DMS153 (cell line): ENCODE results near the gene KLF6.

Experiments used
- DNase-seq: peaks from one replicate; lab custom pipeline; 2025; lab: John Stamatoyannopoulos, UW

Gene KLF6

DNA sequence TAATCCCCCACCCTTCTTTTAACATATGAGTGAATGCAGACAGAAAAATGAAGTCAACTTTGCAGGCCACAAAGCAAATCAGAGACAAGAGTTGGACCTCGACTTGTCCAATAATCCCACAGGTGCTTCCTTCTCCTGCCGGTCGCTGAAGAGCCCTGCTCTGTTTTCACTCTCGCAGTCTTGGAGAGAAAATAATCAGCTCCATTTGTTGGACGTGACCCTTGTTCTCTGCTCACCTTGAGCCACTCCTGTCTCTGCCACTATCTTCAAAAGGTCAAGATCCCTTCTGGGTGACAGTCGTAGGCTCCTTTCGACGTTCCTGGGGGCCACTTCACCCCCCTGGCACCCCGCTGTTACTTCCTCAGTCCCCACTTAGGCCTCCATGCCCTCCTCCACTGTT, 2.8 kb upstream of the KLF6 start:
- DNase-seq: no peak

- no peak for DNase-seq
Observed at GRCh38 chr10:3787016-3787400, 2.0 kb upstream of the KLF6 start.

GRCh38 chr10:3786295-3787015, 1.4 kb upstream of the KLF6 start:
- no peak for DNase-seq

DNA sequence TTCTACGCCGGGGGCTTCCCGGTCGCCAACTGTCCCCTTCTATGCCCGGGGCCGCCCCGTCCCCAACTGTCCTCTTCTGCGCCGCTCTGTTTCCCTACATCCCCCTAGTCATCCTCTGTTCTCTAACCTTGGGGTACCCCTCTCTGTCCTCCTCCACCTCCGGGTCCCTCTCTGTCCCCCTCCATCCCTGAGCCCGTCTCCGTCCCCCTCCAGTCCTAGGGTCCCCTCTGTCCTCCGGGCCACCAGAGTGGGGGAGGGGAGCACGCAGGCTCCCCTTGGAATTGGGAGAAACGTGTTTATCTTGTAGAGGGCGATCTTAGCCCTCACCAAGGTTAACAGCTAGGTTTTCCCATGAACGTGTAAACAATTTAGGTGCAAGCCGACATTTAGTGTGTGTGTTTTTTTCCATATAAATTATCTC, 852 bp upstream of the KLF6 start:
- DNase-seq: no peak

GRCh38 chr10:3785251-3785850, 342 bp upstream of the KLF6 start:
- peak; percentile 90 for DNase-seq

DNA sequence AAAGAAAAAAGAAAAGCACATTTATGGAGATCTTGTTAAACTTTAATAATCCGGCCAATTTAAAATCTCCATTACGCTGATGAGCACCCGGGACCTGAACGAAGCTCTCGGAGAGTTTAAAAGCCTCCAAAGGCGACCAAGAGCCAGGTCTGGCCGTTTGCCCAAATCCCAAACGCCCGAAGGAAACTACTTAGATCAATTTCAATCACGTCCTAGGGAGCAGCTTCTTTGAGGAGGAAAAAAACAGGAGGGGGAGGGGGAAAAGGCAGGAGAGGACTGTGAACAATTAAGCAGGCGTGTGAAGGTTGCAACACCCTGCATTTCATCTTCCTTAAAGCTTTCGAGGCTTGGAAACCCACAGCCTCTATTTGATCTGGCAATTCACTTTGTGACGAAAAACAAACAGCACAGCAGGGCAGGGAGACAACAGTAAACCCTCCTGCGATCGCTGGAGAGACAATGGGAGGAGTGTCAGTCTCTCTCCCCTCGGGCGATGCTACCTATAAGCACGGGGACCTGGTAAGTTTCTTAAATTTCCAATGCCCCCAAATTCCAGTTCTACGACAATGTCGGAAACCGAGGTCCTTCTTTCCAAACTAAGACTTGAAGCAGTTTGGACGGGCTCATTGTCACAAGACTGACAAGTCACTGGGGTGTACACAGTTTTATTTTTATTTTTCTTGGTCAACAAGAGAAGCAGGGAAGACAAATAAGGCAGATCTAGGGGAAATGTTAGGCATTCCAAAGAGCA, 1.2 kb downstream of the KLF6 start:
- DNase-seq: peak; percentile 21

GRCh38 chr10:3783316-3783681, 1.7 kb downstream of the KLF6 start:
- DNase-seq: no peak

DNA sequence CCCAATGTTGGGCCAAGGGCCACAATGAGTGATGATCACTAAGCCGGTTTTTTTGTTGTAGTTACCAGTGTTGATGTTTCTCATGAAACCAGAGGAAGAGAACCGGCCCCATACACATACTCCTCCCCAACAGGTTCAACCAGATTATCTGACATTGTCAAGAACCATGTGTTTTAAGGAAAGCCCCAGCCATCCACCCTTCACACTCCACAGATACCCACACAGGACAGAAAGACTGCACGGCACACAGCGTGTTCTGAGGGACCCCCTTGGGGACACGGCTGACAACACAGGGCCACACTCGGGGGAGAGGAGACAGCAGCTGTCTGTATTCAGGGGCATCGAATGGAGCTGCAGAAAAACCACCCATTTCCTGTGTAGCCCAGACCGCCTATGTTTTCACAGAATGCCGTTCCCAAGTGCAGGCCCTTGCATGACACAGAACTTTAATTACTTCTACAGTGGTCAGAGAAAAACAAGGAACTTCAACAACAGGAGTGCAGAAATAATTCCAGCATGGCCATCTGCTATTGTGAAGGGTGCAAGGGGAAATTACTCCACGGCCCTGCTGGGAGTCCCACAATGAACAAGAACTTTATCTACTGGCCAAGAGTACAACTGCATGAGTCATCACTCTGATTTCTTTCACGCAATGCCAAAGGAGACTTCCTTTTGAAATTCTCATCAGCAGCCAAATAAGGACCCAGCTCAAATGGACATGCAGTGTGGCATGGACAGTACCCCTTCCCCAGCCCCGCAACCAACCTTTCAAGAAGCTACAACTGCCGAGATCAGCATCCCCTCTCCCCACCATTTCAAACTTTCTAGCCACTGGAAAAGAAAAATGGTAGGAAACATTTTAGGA, 2.3 kb downstream of the KLF6 start:
- no peak for DNase-seq

GRCh38 chr10:3782146-3782450, 2.9 kb downstream of the KLF6 start:
- no peak for DNase-seq

DNA sequence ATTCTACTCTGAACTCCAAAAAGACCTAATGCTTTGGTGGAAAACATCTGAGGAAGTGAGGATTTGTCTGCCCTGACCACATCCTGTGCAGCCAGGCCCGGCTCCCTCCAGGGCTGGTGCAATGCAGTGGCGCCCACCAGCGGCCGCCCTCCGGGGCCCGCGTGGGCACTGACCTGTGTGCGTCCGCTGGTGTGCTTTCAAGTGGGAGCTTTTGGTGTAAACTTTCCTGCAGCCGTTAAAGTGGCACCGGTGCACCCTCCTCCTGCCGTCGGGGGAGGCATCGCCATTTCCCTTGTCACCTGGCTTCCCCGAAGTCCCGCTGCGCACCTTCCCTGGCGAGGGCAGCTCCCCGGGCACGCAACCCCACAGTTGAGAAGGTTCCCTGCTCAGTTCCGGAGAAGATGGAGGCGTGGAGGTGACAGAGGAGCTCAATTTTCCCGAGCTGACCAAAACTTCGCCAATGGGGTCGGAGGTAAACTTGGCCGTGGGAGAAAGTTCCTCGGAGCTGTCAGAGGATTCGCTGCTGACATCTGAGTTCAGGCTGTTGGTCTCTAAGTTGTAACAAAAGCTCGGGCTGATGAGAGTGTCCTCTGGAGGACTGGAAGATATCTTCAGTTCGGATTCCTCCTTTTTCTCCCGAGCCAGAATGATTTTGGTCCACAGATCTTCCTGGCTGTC, 3.4 kb downstream of the KLF6 start:
- DNase-seq: no peak

DNA sequence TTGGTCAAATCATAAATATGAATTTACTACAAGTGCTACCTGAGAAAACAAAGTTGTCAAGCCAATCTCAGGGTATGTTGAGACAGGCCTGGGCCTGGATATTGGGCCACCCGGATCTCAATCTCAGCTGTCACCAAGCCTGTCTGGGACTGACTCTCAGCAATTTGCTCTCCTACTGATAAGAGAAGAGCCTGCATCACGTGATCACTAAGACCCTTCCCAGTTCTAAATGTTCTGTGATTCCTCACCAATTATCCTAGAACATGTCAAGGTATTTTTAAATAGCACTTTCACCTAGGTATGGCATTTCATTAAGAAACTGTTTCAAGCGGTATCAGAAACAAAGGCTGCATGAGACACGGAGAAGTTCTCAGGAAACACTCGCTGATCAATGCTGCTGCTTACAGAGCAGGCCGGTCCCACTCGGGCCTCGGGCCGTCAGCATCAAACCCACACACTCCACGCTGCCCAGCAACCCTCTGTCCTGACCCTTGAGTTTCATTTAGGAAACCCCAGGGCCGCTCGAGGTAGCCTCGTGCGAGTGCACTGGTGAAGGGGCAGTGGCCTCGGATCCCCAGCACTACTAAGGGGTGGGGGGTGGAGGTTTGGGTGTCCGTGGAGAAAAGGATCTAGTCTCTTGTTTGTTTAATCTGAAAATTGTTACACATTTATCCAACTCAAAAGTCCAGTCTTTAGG, 4.1 kb downstream of the KLF6 start:
- DNase-seq: no peak

GRCh38 chr10:3780021-3780770, 4.8 kb downstream of the KLF6 start:
- DNase-seq: no peak

- no peak for DNase-seq
Observed at GRCh38 chr10:3779158-3779741, 5.8 kb downstream of the KLF6 start.

- DNase-seq: no peak
Observed at GRCh38 chr10:3778692-3779157, 6.3 kb downstream of the KLF6 start.

- DNase-seq: no peak
Observed at GRCh38 chr10:3777981-3778691, 6.9 kb downstream of the KLF6 start.

DNA sequence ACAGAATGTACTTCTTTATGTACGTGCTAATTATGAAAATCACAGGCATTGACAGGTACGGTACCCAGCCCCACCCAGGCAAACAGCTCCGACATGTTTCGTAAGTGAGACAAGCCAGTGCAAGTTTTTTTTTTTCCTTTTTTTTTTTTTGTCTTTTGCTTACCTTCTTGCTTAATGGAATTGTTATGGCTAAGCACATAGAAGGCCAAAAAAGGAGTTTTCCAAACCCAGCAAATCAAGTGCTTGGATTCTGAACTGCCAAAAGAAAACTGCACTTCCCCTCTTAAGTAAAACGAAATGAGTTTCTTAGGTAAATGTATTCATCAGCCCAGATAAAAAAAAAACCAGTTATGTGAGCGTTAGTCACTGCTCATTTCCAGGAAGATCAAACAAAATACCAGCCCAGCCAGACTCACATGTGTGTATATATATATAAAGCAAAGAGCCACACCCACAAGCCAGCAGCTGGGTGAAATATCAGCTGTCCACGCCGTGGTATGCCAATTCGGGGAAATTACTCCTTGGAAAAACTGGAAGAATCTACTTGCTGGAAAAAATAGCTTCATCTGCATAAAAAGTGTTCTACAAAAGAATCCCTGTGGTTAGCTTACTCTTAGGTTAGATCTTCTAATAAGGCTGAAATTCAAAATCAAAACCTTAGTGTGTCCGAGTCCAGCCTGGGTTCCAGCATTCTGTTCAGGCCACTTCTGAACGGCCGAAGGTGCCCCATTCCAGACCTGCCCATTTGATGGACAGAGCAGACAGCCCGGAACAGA, 8.0 kb downstream of the KLF6 start:
- peak; percentile 23 for DNase-seq

DNA sequence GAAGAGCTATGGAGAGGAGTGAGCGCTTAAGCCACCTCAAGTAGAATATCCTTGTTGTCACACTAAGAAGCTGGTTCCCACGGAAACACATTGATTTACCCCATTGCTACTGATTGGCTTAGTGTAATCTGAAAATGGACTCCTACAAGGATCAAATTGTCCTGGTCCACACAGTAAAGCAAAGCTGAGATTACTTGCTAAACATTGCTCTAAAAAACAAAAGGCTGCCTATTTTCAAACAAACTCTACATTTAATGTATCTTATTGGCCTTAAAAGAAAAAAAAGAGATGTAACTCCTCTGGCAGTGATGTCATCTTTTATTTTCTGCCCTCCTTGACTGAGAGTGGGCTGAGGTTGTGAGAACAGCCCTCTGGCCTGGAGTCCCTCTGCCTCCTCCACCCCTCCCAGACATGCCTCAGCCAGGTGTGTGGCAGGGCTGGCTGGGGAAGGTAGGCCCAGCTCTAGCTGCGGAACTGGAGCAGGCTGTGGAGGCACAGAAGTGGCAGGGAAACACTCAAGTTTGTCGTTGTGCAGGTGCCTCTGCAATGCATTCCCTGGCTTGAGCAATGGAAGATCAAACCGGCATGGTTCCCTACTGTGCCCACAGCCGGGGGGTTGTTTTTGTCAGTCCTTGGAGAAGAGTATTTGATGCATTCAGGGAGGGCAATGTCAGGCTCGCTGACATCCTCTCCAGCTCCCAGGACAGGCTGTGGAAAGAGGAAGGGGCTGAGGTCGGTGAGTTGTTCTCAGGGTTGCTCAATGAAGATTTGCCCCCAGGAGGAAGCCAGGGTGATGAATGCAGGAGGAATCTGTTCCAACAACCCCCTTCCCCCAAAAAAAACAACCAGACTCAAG, 9.1 kb downstream of the KLF6 start:
- DNase-seq: no peak
